Measurements from ENCODE around the gene ITIH1.

- TF ChIP-seq POLR2AphosphoS5 (IDR thresholded peaks at IDR 0.05; ENCODE audit: low read depth, low read length) (no peak), REST (IDR thresholded peaks at IDR 0.05; ENCODE audit: insufficient read depth in 1 of 2, low read depth in 2 of 2, low read length in 2 of 2) (no peak), SIN3A (IDR thresholded peaks at IDR 0.05; ENCODE audit: borderline replicate concordance, insufficient read depth, low read length) (no peak), TAF1 (IDR thresholded peaks at IDR 0.05; ENCODE audit: borderline replicate concordance, insufficient read depth, low read length) (no peak), FOXP2 (optimal IDR thresholded peaks at IDR 0.05; ENCODE audit: borderline replicate concordance, extremely low read depth, extremely low read length, insufficient read depth) (no peak)
Observed at GRCh38 chr3:52739730-52740129, 37.7 kb upstream of the ITIH1 start.
